Fibroblast of pulmonary artery (primary cell): ENCODE data around the gene UBE2E2.
A peak's percentile ranks its signal among the peaks of the same experiment; 100 is the strongest.

Source experiments
- DNase-seq: peaks from one replicate; pipeline ENCODE4 v3.0.0-alpha.2; 2010; ENCODE audit warnings: low read depth
- H3K4me3 ChIP-seq: replicated peaks from 2 replicates; pipeline ENCODE4 v1.5.1; 2011; ENCODE audit warnings: low read depth, mild to moderate bottlenecking, control low read depth, low read length, moderate library complexity
- CTCF ChIP-seq: IDR thresholded peaks from 2 replicates; pipeline ENCODE4 v1.5.1; 2011; ENCODE audit warnings: mild to moderate bottlenecking, control low read depth, low read length, inconsistent platforms; ENCODE audit errors: missing control alignments

UBE2E2 gene

GRCh38 chr3:23203708-23204330 lies 692 bp downstream of the UBE2E2 start:
- H3K4me3 ChIP-seq: peak overlapping the region; percentile 89
- no peak for TF ChIP-seq CTCF
- no peak for DNase-seq

DNA sequence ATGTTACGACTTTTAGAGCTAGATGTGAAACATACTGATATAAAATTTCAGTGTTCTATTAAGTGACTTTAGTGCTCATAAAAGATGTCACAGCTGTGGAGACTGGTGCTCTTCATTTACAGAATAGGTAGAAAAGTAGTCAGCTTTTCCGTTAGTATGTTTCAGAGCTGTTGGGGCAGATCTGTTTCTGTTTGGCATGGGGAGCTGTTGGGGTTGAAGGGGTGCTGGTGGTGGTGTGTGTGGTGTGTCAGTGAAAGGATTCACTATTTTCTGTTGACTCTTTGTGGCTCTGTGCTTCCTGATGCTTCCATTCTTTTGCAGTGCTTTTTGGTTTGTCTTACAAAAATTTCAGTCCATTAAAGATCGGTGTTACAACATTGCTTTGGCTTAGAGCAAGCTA lies 3.2 kb downstream of the UBE2E2 start:
- DNase-seq: no peak
- no peak overlapping the region for H3K4me3 ChIP-seq
- no peak for TF ChIP-seq CTCF

DNA sequence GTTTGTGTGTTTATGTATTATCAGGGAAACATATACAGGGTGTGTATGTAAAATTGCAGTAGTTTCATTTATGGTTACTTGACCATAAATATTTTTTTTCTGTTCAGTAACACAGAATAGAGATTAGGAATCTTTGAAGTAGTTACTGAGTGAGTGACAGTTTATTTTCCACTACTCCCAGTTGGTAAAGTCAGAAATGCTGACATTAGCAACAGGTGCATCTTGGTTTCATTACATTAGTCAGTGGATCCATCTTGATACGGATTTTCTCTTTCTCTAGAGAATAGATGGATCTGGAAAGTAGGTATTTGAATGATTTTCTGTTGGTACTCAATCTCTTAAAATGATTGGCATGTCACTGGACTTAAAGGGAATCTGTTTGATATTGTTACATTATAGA lies 6.0 kb downstream of the UBE2E2 start:
- no peak for DNase-seq
- TF ChIP-seq CTCF: no peak
- H3K4me3 ChIP-seq: no peak overlapping the region

GRCh38 chr3:23209747-23210487 lies 6.8 kb downstream of the UBE2E2 start:
- DNase-seq: no peak
- no peak overlapping the region for H3K4me3 ChIP-seq
- no peak for TF ChIP-seq CTCF

- no peak overlapping the region for H3K4me3 ChIP-seq
- TF ChIP-seq CTCF: no peak
- no peak for DNase-seq
Observed at GRCh38 chr3:23213813-23214212, 10.7 kb downstream of the UBE2E2 start.

DNA sequence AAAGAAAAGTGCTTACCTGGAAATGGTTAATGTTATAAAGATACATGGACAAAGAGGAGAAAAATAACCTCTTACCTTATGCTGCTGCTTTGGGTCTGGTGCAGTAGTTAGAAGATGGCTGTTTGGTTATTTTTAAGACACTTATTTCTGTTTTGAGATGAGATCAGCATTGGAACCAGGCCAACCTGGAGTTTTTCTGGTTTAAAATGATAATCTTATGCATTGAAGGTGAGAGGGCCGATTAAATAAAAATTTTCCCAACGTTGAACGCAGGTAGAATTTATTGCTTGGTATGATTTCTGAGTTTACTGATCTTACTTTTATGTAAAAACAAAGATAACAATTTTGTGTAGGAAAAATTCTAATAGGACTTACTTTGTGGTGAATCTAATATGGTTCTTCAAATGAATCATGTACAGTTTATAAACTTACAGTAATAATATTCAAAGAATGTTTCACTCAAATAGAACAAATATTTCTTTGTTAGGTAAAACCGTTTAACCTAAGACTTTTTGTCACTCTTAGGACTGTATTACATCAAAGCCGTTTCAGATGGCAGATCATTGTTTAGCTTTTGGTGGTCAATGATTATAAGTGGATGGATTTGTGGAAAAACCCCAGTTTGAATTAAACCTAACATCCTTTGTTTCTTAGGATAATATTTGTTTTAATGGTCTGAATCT lies 14.9 kb downstream of the UBE2E2 start:
- no peak for TF ChIP-seq CTCF
- H3K4me3 ChIP-seq: no peak overlapping the region
- DNase-seq: peak; percentile 13
